PC-3 (cell line): Measurements from ENCODE around the gene ARHGAP40.

Source experiments
- CTCF ChIP-seq: fragments of 300-600 bp; sonication (generic); conservative IDR thresholded peaks from 2 replicates; pipeline ENCODE4 v1.5.1; 2017; ENCODE audit warnings: antibody characterized with exemption, low read depth, mild to moderate bottlenecking, low read length
- EZH2 ChIP-seq: fragments of 300-600 bp; sonication (generic); IDR thresholded peaks from one replicate; pipeline ENCODE4 v1.6.1; 2017; ENCODE audit warnings: antibody characterized with exemption, mild to moderate bottlenecking, low read length; ENCODE audit not compliant: unreplicated experiment

DNA sequence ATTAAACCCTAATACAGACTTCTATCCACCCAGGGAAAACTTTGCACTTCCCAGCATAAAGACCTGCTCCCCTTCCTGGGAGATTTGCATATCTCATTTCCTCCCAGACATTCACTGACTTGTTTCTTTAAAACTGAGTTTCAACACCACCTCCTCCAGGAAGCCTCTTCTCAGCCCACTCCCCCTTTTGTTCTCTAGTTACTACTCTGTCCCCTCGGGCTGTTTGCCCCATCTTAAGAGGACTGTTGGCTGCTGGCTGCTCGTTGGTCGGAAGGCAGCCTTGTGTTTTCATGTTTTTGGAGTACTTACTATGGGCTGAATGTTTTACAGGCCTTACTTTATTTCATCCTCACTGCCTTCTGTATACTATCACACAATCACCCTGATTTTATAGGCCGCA, 6.6 kb downstream of the ARHGAP40 start:
- TF ChIP-seq CTCF = no peak
- no peak for TF ChIP-seq EZH2
